SH-SY5Y (cell line): ENCODE data around the gene CUEDC1.

ENCODE experiments used
- GATA2 ChIP-seq: IDR thresholded peaks from 2 replicates; pipeline ENCODE4 v1.6.1; 2011; ENCODE audit warnings: mild to moderate bottlenecking, low read depth, low read length
- GATA3 ChIP-seq: IDR thresholded peaks from 2 replicates; pipeline ENCODE4 v1.6.1; 2011; ENCODE audit warnings: low read depth, mild to moderate bottlenecking, low read length, moderate library complexity

GRCh38 chr17:57866319-57866718, 88.9 kb downstream of the CUEDC1 start:
- no peak for TF ChIP-seq GATA3
- TF ChIP-seq GATA2: no peak
